Measurements from ENCODE around the gene TNS3. TPM values are rescaled to one million over a fixed set of nuclear protein-coding genes. Genes with fewer than 3 reads are reported as not detected.

Gene TNS3
- polyA plus RNA-seq, 6 donors from 2014 or later, result 1.5 to 6.3 (median 4.8) TPM

GRCh38 chr7:47376991-47377616 lies 204.8 kb downstream of the TNS3 start:
- DNase-seq (no peak), ATAC-seq (ENCODE audit: low read depth in 2 of 2) (no peak)
- Mint-ChIP-seq H3K36me3 (peaks cover 0 to 5% of the 10 kb centered on the region in 2 donors), H3K27me3 (no peaks in the 10 kb centered on the region), H3K9me3 (no peaks in the 10 kb centered on the region), H3K27ac (peak overlapping the region in 3 of 6 donors; percentile 11 to 76 (median 49)), H3K4me3 (no peak overlapping the region), H3K4me1 (peaks cover 0 to 11% (median 2%) of the 10 kb centered on the region in 3 donors)

- ATAC-seq (ENCODE audit: low read depth in 2 of 2), result no peak
- DNase-seq, result no peak
- H3K27ac Mint-ChIP-seq, result peak overlapping the region in 2 of 6 donors; percentile 12 to 21
- H3K4me3 Mint-ChIP-seq, result no peak overlapping the region
- H3K36me3 Mint-ChIP-seq, result peaks cover 0 to 5% of the 10 kb centered on the region in 2 donors
- peaks cover 0 to 4% (median 0%) of the 10 kb centered on the region in 3 donors for H3K4me1 Mint-ChIP-seq
- H3K9me3 Mint-ChIP-seq, result no peaks in the 10 kb centered on the region
- H3K27me3 Mint-ChIP-seq, result no peaks in the 10 kb centered on the region
Observed at GRCh38 chr7:47375121-47375938, 206.6 kb downstream of the TNS3 start.

GRCh38 chr7:47374538-47374937 lies 207.4 kb downstream of the TNS3 start:
- Mint-ChIP-seq H3K27ac (no peak overlapping the region), H3K36me3 (peaks cover 1 to 7% of the 10 kb centered on the region in 2 donors), H3K4me3 (no peak overlapping the region), H3K27me3 (no peaks in the 10 kb centered on the region), H3K4me1 (peaks cover 0 to 4% (median 0%) of the 10 kb centered on the region in 3 donors), H3K9me3 (no peaks in the 10 kb centered on the region)
- DNase-seq (no peak), ATAC-seq (ENCODE audit: low read depth in 2 of 2) (no peak)

GRCh38 chr7:47373871-47374451 lies 207.9 kb downstream of the TNS3 start:
- peaks cover 6 to 10% of the 10 kb centered on the region in 2 donors for H3K36me3 Mint-ChIP-seq
- no peaks in the 10 kb centered on the region for H3K9me3 Mint-ChIP-seq
- no peak overlapping the region for H3K4me3 Mint-ChIP-seq
- ATAC-seq (ENCODE audit: low read depth in 2 of 2) (no peak), DNase-seq (no peak)
- H3K27me3 Mint-ChIP-seq, result no peaks in the 10 kb centered on the region
- H3K4me1 Mint-ChIP-seq, result peaks cover 0 to 4% (median 0%) of the 10 kb centered on the region in 3 donors
- H3K27ac Mint-ChIP-seq, result no peak overlapping the region

- peak overlapping the region in 1 of 8 donors; percentile 37 for H3K4me3 Mint-ChIP-seq
- H3K27me3 Mint-ChIP-seq, result no peaks in the 10 kb centered on the region
- no peak overlapping the region for H3K27ac Mint-ChIP-seq
- H3K36me3 Mint-ChIP-seq, result peaks cover 10 to 15% of the 10 kb centered on the region in 2 donors
- DNase-seq (no peak), ATAC-seq (ENCODE audit: low read depth in 2 of 2) (no peak)
- H3K4me1 Mint-ChIP-seq, result peaks cover 0 to 3% (median 0%) of the 10 kb centered on the region in 3 donors
- H3K9me3 Mint-ChIP-seq, result no peaks in the 10 kb centered on the region
Observed at GRCh38 chr7:47371733-47372368, 210.1 kb downstream of the TNS3 start.

GRCh38 chr7:47371317-47371716 lies 210.6 kb downstream of the TNS3 start:
- peak overlapping the region in 1 of 6 donors; percentile 32 for H3K27ac Mint-ChIP-seq
- no peak for DNase-seq
- H3K4me1 Mint-ChIP-seq, result peaks cover 0 to 3% (median 0%) of the 10 kb centered on the region in 3 donors
- no peaks in the 10 kb centered on the region for H3K9me3 Mint-ChIP-seq
- no peak for ATAC-seq (ENCODE audit: low read depth in 2 of 2)
- H3K4me3 Mint-ChIP-seq, result no peak overlapping the region
- no peaks in the 10 kb centered on the region for H3K27me3 Mint-ChIP-seq
- H3K36me3 Mint-ChIP-seq, result peaks cover 10 to 15% of the 10 kb centered on the region in 2 donors

GRCh38 chr7:47370461-47371042 lies 211.4 kb downstream of the TNS3 start:
- peak overlapping the region in 1 of 8 donors; percentile 54 for H3K4me3 Mint-ChIP-seq
- peak overlapping the region in 2 of 6 donors; percentile 22 to 78 for H3K27ac Mint-ChIP-seq
- DNase-seq, result no peak
- no peaks in the 10 kb centered on the region for H3K9me3 Mint-ChIP-seq
- peaks cover 10 to 15% of the 10 kb centered on the region in 2 donors for H3K36me3 Mint-ChIP-seq
- ATAC-seq (ENCODE audit: low read depth in 2 of 2), result no peak
- H3K4me1 Mint-ChIP-seq, result peaks cover 0 to 3% (median 0%) of the 10 kb centered on the region in 3 donors
- no peaks in the 10 kb centered on the region for H3K27me3 Mint-ChIP-seq

GRCh38 chr7:47369736-47370135 lies 212.2 kb downstream of the TNS3 start:
- DNase-seq (no peak), ATAC-seq (ENCODE audit: low read depth in 2 of 2) (no peak)
- H3K4me1 Mint-ChIP-seq, result peaks cover 0 to 3% (median 0%) of the 10 kb centered on the region in 3 donors
- H3K4me3 Mint-ChIP-seq, result no peak overlapping the region
- H3K36me3 Mint-ChIP-seq, result peaks cover 10 to 15% of the 10 kb centered on the region in 2 donors
- H3K9me3 Mint-ChIP-seq, result no peaks in the 10 kb centered on the region
- peak overlapping the region in 1 of 6 donors; percentile 76 for H3K27ac Mint-ChIP-seq
- H3K27me3 Mint-ChIP-seq, result no peaks in the 10 kb centered on the region

GRCh38 chr7:47368190-47368812 lies 213.6 kb downstream of the TNS3 start:
- no peaks in the 10 kb centered on the region for H3K27me3 Mint-ChIP-seq
- H3K36me3 Mint-ChIP-seq, result peaks cover 5 to 15% of the 10 kb centered on the region in 2 donors
- ATAC-seq (ENCODE audit: low read depth in 2 of 2) (no peak), DNase-seq (no peak)
- H3K9me3 Mint-ChIP-seq, result no peaks in the 10 kb centered on the region
- peaks cover 0 to 3% (median 0%) of the 10 kb centered on the region in 3 donors for H3K4me1 Mint-ChIP-seq
- peak overlapping the region in 1 of 6 donors; percentile 49 for H3K27ac Mint-ChIP-seq
- H3K4me3 Mint-ChIP-seq, result no peak overlapping the region

- H3K9me3 Mint-ChIP-seq, result no peaks in the 10 kb centered on the region
- peaks cover 0 to 3% (median 0%) of the 10 kb centered on the region in 3 donors for H3K4me1 Mint-ChIP-seq
- DNase-seq, result no peak
- ATAC-seq (ENCODE audit: low read depth in 2 of 2), result no peak
- no peak overlapping the region for H3K4me3 Mint-ChIP-seq
- H3K27me3 Mint-ChIP-seq, result no peaks in the 10 kb centered on the region
- peaks cover 4 to 15% of the 10 kb centered on the region in 2 donors for H3K36me3 Mint-ChIP-seq
- peak overlapping the region in 1 of 6 donors; percentile 52 for H3K27ac Mint-ChIP-seq
Observed at GRCh38 chr7:47367369-47367768, 214.5 kb downstream of the TNS3 start.

GRCh38 chr7:47366960-47367359 lies 215.0 kb downstream of the TNS3 start:
- no peak overlapping the region for H3K4me3 Mint-ChIP-seq
- H3K27me3 Mint-ChIP-seq, result no peaks in the 10 kb centered on the region
- no peaks in the 10 kb centered on the region for H3K9me3 Mint-ChIP-seq
- DNase-seq (no peak), ATAC-seq (ENCODE audit: low read depth in 2 of 2) (no peak)
- H3K4me1 Mint-ChIP-seq, result peaks cover 0 to 3% (median 0%) of the 10 kb centered on the region in 3 donors
- no peak overlapping the region for H3K27ac Mint-ChIP-seq
- H3K36me3 Mint-ChIP-seq, result peaks cover 4 to 15% of the 10 kb centered on the region in 2 donors

GRCh38 chr7:47366211-47366610 lies 215.7 kb downstream of the TNS3 start:
- H3K9me3 Mint-ChIP-seq, result no peaks in the 10 kb centered on the region
- no peak overlapping the region for H3K27ac Mint-ChIP-seq
- ATAC-seq (ENCODE audit: low read depth in 2 of 2), result no peak
- H3K4me3 Mint-ChIP-seq, result no peak overlapping the region
- no peak for DNase-seq
- H3K27me3 Mint-ChIP-seq, result no peaks in the 10 kb centered on the region
- peaks cover 4 to 15% of the 10 kb centered on the region in 2 donors for H3K36me3 Mint-ChIP-seq
- H3K4me1 Mint-ChIP-seq, result peaks cover 0 to 3% (median 0%) of the 10 kb centered on the region in 3 donors

Data from naive B cell (primary cell).